IgD-negative memory B cell (primary cell): Measurements from ENCODE around the gene GPX2. TPM values are rescaled to one million over a fixed set of nuclear protein-coding genes. Genes with fewer than 3 reads are reported as not detected.

Experiments
- H3K27ac Mint-ChIP-seq, 3 donors: one replicate each; pipeline ENCODE4 v1.8.0; 2020 to 2022; ENCODE audit warnings: mild to moderate bottlenecking in 3 of 3, mixed read lengths in 3 of 3, moderate library complexity in 1 of 3
- H3K27me3 Mint-ChIP-seq: one replicate; pipeline ENCODE4 v1.8.0; 2021; ENCODE audit warnings: mixed read lengths
- H3K36me3 Mint-ChIP-seq: one replicate; pipeline ENCODE4 v1.8.0; 2020; ENCODE audit warnings: mild to moderate bottlenecking, mixed read lengths
- H3K4me1 Mint-ChIP-seq, 3 donors: one replicate each; pipeline ENCODE4 v1.8.0; 2020 to 2022; ENCODE audit warnings: mixed read lengths in 3 of 3, mild to moderate bottlenecking in 1 of 3
- H3K4me3 Mint-ChIP-seq, 4 donors: one replicate each; pipeline ENCODE4 v1.8.0; 2020 to 2022; ENCODE audit warnings: mild to moderate bottlenecking in 4 of 4, mixed read lengths in 4 of 4, moderate library complexity in 3 of 4
- H3K9me3 Mint-ChIP-seq, 3 donors: one replicate each; pipeline ENCODE4 v1.8.0; 2020 to 2021; ENCODE audit warnings: mixed read lengths in 3 of 3, mild to moderate bottlenecking in 1 of 3
- polyA plus RNA-seq: library from polyadenylated mRNA; unstranded; fragments of 300-500 nt; fragmentation: Illumina TruSeq; gene quantifications from one replicate; pipeline ENCODE4 v1.2.3, GENCODE V29; 2021

GPX2 gene
- polyA plus RNA-seq, 1 donor from 2014 or later, result not detected

DNA sequence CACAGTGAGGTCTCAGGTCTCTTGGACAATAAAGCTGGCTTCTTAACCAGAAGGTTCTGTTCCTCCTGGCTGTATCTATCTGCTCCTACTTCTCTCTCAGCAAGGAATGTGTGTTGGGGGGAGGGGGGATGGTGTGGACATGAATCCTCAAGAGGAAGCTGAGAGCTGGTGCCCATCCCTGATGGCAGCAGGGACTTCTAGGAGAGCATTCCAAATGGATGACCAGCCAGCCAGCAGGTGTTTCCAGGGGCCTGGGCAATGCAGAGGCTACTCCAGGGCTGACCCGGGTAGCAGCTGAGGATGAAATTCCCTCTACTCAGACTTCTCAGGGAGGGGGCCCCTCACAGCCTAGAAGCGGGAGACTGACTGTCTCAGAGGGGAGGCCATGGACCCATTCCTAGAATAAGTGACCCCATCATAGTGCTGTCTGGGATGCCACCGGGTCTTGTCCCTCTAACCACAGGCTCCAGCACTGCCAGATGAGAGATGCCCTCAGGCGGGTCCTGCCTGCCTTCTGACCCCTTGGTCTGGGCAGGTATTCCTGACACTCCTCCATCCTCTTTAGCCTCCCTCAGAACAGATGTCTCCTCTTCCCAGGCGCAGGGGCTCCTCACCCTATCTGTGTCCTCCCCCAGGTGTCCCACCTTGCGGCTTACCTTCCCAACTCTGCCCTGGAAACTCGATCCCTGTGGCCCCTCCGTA lies 28.4 kb upstream of the GPX2 start:
- H3K36me3 Mint-ChIP-seq, result peaks cover under 1% of the 10 kb centered on the region
- H3K4me3 Mint-ChIP-seq, result peak overlapping the region; percentile 77 to 85 (median 80)
- H3K27ac Mint-ChIP-seq, result no peak overlapping the region
- H3K4me1 Mint-ChIP-seq, result peaks cover 0 to 3% (median 2%) of the 10 kb centered on the region in 3 donors
- H3K9me3 Mint-ChIP-seq, result no peaks in the 10 kb centered on the region
- H3K27me3 Mint-ChIP-seq, result peaks cover 14% of the 10 kb centered on the region

DNA sequence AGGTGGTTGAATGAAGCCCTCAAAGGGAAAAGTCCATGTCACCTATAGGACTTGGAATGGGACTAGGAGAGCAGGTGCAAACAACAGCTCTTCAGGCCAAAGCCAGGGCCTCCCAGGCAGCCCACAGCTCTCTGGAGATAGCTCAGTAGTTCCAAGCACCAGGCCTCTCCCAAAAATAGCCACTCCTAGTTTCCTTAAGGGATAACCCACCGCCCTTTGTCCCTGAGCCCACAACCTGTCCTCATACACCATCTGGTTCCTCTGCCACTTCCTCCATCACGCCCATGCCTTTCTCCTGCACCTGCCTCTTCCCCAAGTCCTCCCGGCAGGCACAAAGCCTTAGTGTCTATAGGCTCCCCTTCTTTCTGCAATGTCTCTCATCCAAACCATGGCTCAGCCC lies 27.5 kb upstream of the GPX2 start:
- H3K36me3 Mint-ChIP-seq, result no peaks in the 10 kb centered on the region
- H3K27ac Mint-ChIP-seq, result no peak overlapping the region
- H3K4me1 Mint-ChIP-seq, result peaks cover 0 to 3% (median 2%) of the 10 kb centered on the region in 3 donors
- H3K27me3 Mint-ChIP-seq, result peaks cover 14% of the 10 kb centered on the region
- H3K4me3 Mint-ChIP-seq, result peak overlapping the region in 1 of 4 donors; percentile 12
- H3K9me3 Mint-ChIP-seq, result no peaks in the 10 kb centered on the region

DNA sequence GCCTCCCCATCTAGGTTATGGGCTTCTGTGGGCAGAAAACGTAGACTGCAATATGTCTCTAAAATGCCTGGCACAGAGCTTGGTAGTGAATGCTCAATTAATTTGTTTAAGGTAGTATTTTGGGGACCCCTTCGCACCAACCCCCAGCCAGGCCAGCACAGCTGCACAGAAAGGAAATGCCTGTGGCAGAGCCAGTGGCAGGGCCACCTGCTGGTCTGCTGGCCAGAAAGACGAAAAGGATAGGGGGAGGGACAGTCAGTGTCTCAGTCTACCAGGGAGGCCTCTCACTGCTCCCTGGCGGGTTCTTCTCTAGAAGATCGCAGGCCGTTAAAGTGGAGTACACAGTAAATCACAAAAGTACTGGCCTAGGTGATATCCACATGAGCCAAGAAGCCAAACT lies 26.1 kb upstream of the GPX2 start:
- H3K4me1 Mint-ChIP-seq, result peaks cover 0 to 3% (median 2%) of the 10 kb centered on the region in 3 donors
- no peak overlapping the region for H3K4me3 Mint-ChIP-seq
- no peaks in the 10 kb centered on the region for H3K9me3 Mint-ChIP-seq
- no peak overlapping the region for H3K27ac Mint-ChIP-seq
- H3K36me3 Mint-ChIP-seq, result no peaks in the 10 kb centered on the region
- H3K27me3 Mint-ChIP-seq, result peaks cover 14% of the 10 kb centered on the region

- Mint-ChIP-seq H3K4me1 (peaks cover 0 to 3% (median 2%) of the 10 kb centered on the region in 3 donors), H3K27ac (no peak overlapping the region), H3K9me3 (no peaks in the 10 kb centered on the region), H3K36me3 (no peaks in the 10 kb centered on the region), H3K4me3 (no peak overlapping the region), H3K27me3 (peaks cover 14% of the 10 kb centered on the region)
Measured at GRCh38 chr14:64968167-64968566, 25.6 kb upstream of the GPX2 start.

GRCh38 chr14:64966976-64967375 lies 24.4 kb upstream of the GPX2 start:
- H3K9me3 Mint-ChIP-seq, result no peaks in the 10 kb centered on the region
- no peak overlapping the region for H3K4me3 Mint-ChIP-seq
- H3K36me3 Mint-ChIP-seq, result no peaks in the 10 kb centered on the region
- H3K27me3 Mint-ChIP-seq, result peaks cover 9% of the 10 kb centered on the region
- peaks cover 0 to 3% (median 2%) of the 10 kb centered on the region in 3 donors for H3K4me1 Mint-ChIP-seq
- H3K27ac Mint-ChIP-seq, result no peak overlapping the region

GRCh38 chr14:64965356-64966000 lies 22.9 kb upstream of the GPX2 start:
- Mint-ChIP-seq H3K36me3 (no peaks in the 10 kb centered on the region), H3K9me3 (no peaks in the 10 kb centered on the region), H3K4me1 (peaks cover 0 to 2% (median 0%) of the 10 kb centered on the region in 3 donors), H3K27ac (peak overlapping the region in 1 of 3 donors; percentile 80), H3K4me3 (no peak overlapping the region), H3K27me3 (peaks cover 2% of the 10 kb centered on the region)

- Mint-ChIP-seq H3K4me1 (peaks cover 0 to 2% (median 0%) of the 10 kb centered on the region in 3 donors), H3K27me3 (no peaks in the 10 kb centered on the region), H3K9me3 (no peaks in the 10 kb centered on the region), H3K27ac (no peak overlapping the region), H3K4me3 (no peak overlapping the region), H3K36me3 (no peaks in the 10 kb centered on the region)
Measured at GRCh38 chr14:64963611-64964010, 21.1 kb upstream of the GPX2 start.

DNA sequence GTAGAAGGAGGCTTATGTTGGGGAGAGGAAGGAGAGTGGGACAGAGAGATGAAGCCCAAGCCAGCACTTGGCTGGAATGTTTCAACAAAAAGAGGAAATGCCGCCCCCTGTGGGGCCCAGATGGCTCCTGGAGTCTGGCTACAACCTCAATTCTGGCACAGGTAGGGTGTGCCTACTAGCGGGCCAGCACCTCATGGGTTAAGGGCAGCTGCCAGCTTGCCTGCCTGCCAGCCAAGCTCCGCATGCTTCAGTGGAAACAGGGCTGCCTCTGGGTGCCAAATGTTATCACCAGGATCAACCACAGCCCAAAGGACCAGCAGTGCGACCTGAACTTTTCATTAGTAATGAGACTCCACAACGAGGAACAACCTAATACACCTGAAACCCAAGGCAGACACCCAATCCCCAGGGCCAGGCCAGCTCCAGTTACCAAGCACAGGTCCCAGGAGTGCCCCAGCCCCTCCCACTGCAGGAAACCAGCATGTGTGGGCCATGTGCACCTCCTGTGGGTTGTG lies 18.3 kb upstream of the GPX2 start:
- no peaks in the 10 kb centered on the region for H3K27me3 Mint-ChIP-seq
- no peaks in the 10 kb centered on the region for H3K4me1 Mint-ChIP-seq
- H3K27ac Mint-ChIP-seq, result no peak overlapping the region
- no peak overlapping the region for H3K4me3 Mint-ChIP-seq
- H3K9me3 Mint-ChIP-seq, result no peaks in the 10 kb centered on the region
- peaks cover 1% of the 10 kb centered on the region for H3K36me3 Mint-ChIP-seq

- Mint-ChIP-seq H3K9me3 (no peaks in the 10 kb centered on the region), H3K36me3 (peaks cover 1% of the 10 kb centered on the region), H3K4me1 (no peaks in the 10 kb centered on the region), H3K27ac (no peak overlapping the region), H3K4me3 (no peak overlapping the region), H3K27me3 (no peaks in the 10 kb centered on the region)
Measured at GRCh38 chr14:64958743-64959142, 16.2 kb upstream of the GPX2 start.

DNA sequence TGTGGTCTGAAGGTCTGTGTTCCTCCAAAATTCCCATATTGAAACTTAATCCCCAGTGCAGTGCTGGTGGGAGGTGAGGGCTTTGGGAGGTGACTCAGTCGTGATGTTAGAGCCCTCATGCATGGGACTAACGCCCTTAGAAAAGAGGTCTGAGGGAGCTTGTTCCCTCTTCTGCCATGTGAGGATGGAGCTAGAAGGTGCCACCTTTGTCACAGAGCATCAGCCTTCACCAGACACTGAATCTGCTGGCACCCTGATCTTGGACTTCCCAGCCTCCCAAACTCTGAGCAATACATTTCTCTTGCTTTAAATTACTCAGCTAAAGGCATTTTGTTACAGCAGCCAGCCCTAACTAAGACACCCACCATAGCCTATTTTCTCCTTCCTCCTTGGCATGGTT lies 15.7 kb upstream of the GPX2 start:
- no peak overlapping the region for H3K27ac Mint-ChIP-seq
- peaks cover 0 to 2% (median under 1%) of the 10 kb centered on the region in 3 donors for H3K4me1 Mint-ChIP-seq
- H3K27me3 Mint-ChIP-seq, result no peaks in the 10 kb centered on the region
- no peak overlapping the region for H3K4me3 Mint-ChIP-seq
- no peaks in the 10 kb centered on the region for H3K9me3 Mint-ChIP-seq
- H3K36me3 Mint-ChIP-seq, result peaks cover 1% of the 10 kb centered on the region

DNA sequence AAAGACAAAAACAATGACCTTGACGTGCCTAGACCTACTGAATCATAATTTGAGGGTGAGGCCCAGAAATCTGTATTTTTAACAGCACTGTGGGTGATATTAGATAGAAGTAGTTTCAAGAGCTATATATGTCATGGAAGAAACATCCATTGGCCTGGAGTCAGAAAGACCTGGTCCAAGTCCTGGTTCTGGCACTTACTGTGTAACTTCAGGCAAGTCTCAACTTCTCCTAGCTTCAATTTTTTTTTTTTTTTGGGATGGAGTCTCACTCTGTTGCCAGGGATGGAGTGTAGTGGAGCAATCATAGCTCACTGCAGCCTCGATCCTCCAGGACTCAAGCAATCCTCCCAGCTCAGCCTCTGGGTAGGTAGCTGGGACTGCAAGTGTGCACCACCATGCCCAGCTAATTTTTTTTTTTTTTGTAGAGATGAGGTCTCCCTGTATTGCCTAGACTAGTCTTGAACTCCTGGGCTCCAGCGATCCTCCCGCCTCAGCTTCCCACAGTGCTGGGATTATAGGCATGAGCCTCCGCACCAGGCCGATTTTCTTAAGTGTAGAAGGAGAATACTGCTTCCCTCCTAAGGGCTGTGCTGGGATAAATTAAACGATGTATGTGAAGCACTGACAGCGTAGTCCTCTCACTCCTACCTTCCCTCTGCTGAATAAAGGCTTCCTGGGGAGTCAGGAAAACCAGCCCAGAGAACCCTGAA lies 14.3 kb upstream of the GPX2 start:
- no peak overlapping the region for H3K4me3 Mint-ChIP-seq
- no peak overlapping the region for H3K27ac Mint-ChIP-seq

GRCh38 chr14:64955297-64955696 lies 12.8 kb upstream of the GPX2 start:
- peaks cover 6% of the 10 kb centered on the region for H3K36me3 Mint-ChIP-seq
- H3K27ac Mint-ChIP-seq, result peak overlapping the region in 1 of 3 donors; percentile 50
- H3K27me3 Mint-ChIP-seq, result no peaks in the 10 kb centered on the region
- H3K4me3 Mint-ChIP-seq, result no peak overlapping the region
- H3K9me3 Mint-ChIP-seq, result no peaks in the 10 kb centered on the region
- peaks cover 10 to 12% (median 12%) of the 10 kb centered on the region in 3 donors for H3K4me1 Mint-ChIP-seq

More for the DNA sequence above, 14.3 kb upstream of the GPX2 start:
- peaks cover 8 to 12% (median 12%) of the 10 kb centered on the region in 3 donors for H3K4me1 Mint-ChIP-seq
- H3K27me3 Mint-ChIP-seq, result no peaks in the 10 kb centered on the region
- H3K9me3 Mint-ChIP-seq, result no peaks in the 10 kb centered on the region
- H3K36me3 Mint-ChIP-seq, result peaks cover 1% of the 10 kb centered on the region

- peaks cover 7% of the 10 kb centered on the region for H3K36me3 Mint-ChIP-seq
- peaks cover 11 to 12% (median 12%) of the 10 kb centered on the region in 3 donors for H3K4me1 Mint-ChIP-seq
- H3K9me3 Mint-ChIP-seq, result no peaks in the 10 kb centered on the region
- peak overlapping the region in 1 of 3 donors; percentile 50 for H3K27ac Mint-ChIP-seq
- no peaks in the 10 kb centered on the region for H3K27me3 Mint-ChIP-seq
- no peak overlapping the region for H3K4me3 Mint-ChIP-seq
Measured at GRCh38 chr14:64954491-64955240, 12.1 kb upstream of the GPX2 start.

- H3K27me3 Mint-ChIP-seq, result no peaks in the 10 kb centered on the region
- peak overlapping the region in 1 of 3 donors; percentile 69 for H3K27ac Mint-ChIP-seq
- H3K4me3 Mint-ChIP-seq, result no peak overlapping the region
- peaks cover 11 to 12% (median 12%) of the 10 kb centered on the region in 3 donors for H3K4me1 Mint-ChIP-seq
- no peaks in the 10 kb centered on the region for H3K9me3 Mint-ChIP-seq
- H3K36me3 Mint-ChIP-seq, result peaks cover 10% of the 10 kb centered on the region
Measured at GRCh38 chr14:64953661-64954060, 11.1 kb upstream of the GPX2 start.
